Left colon (tissue), 2 donors: ENCODE measurements around the gene CAND2. TPM values are rescaled to one million over a fixed set of nuclear protein-coding genes. Genes with fewer than 3 reads are reported as not detected.
"Not testable (repeated sequence)": the region's sequence is repeated elsewhere in the genome, so short reads cannot be mapped to it uniquely, and the experiment has no call there.

ENCODE experiments used
- ATAC-seq: fragments of 200-7000 bp; cut with Tn5 transposase; one replicate; pipeline ENCODE4 v1.9.1; 2020; ENCODE audit warnings: mild to moderate bottlenecking, moderate library complexity
- DNase-seq, 2 donors: peaks; one replicate each; pipeline ENCODE4 v3.0.0-alpha.2; 2020
- intact Hi-C, 2 donors: fragments of 100-400 bp; cut with DNase I in 1 of 2; cut with micrococcal nuclease in 1 of 2; formaldehyde crosslinking; loops; one replicate each; pipeline versions ENCODE4 v1.11.2 to v1.14.0; 2022; cut with DNase I, micrococcal nuclease
- total RNA-seq, 2 donors: library from RNA; stranded (reverse); fragmentation: NEBNext Ultra II Directional; extraction: Animal tissue kit (Norgen Biotek cat#: 25700); gene quantifications; one replicate each; pipeline ENCODE4 v1.2.1, GENCODE V29; 2021
- donor health status: DM: no; HTN: no; CAD: no.
- donor health status: DM: yes; HTN: yes; CAD: no.

CAND2 gene
- total RNA-seq, 2 donors from 2014 or later: 0.64 to 2.2 TPM

- no peak for ATAC-seq
Observed at GRCh38 chr3:12871404-12871983, 75.0 kb downstream of the CAND2 start.

GRCh38 chr3:12875857-12876836 lies 79.7 kb downstream of the CAND2 start:
- DNase-seq (peak; percentile 49 to 68), ATAC-seq (peak; percentile 89)
- intact Hi-C loops: no loop called here

More at GRCh38 chr3:12871404-12871983, 75.0 kb downstream of the CAND2 start:
- DNase-seq: no peak
- intact Hi-C loops: no loop called here

GRCh38 chr3:12877040-12877439 lies 80.6 kb downstream of the CAND2 start:
- intact Hi-C loops: no loop called here
- DNase-seq: no peak
- ATAC-seq: no peak

GRCh38 chr3:12878141-12878574 lies 81.7 kb downstream of the CAND2 start:
- DNase-seq: no peak
- ATAC-seq: no peak
- intact Hi-C loops: no loop called here

GRCh38 chr3:12878758-12879157 lies 82.3 kb downstream of the CAND2 start:
- ATAC-seq, DNase-seq, intact Hi-C loops: not testable (repeated sequence)

- DNase-seq: no peak
- no peak for ATAC-seq
- intact Hi-C loops: no loop called here
Observed at GRCh38 chr3:12879191-12879815, 82.8 kb downstream of the CAND2 start.

- intact Hi-C loops, DNase-seq, ATAC-seq: not testable (repeated sequence)
Observed at GRCh38 chr3:12881858-12882257, 85.4 kb downstream of the CAND2 start.

- intact Hi-C loops: no loop called here
- DNase-seq (no peak), ATAC-seq (no peak)
Observed at GRCh38 chr3:12882336-12883310, 86.1 kb downstream of the CAND2 start.

GRCh38 chr3:12884186-12884680 lies 87.8 kb downstream of the CAND2 start:
- intact Hi-C loops: no loop called here
- ATAC-seq (no peak), DNase-seq (peak in 1 of 2 donors; percentile 53)

Other genes with a start within 250 kb of the CAND2 start
- gene MKRN2, start 239.6 kb upstream of the CAND2 start, total RNA-seq: 10 to 100 TPM; 17.2 to 21.6 TPM
- 10 to 100 TPM; 75.3 to 80.5 TPM for gene RAF1, start 132.6 kb upstream of the CAND2 start, total RNA-seq
- gene TMEM40, start 37.4 kb upstream of the CAND2 start, total RNA-seq: not detected
- gene RPL32, start 44.9 kb downstream of the CAND2 start, total RNA-seq: 1,000 to 10,000 TPM; 1,145 to 1,173 TPM